Stimulated activated CD8-positive, alpha-beta memory T cell treated with anti-CD3 and anti-CD28 coated beads, Interleukin-4, amount 100 ng/mL, for 4 hours (primary cell): ENCODE measurements around the gene DUOX2.
"Not testable (repeated sequence)": the region's sequence is repeated elsewhere in the genome, so short reads cannot be mapped to it uniquely, and the experiment has no call there.

Experiments
- DNase-seq, 2 donors: peaks; one replicate each; pipeline ENCODE4 v3.0.0-alpha.2; 2020; ENCODE audit warnings: low read depth in 2 of 2, low spot score in 1 of 2

The DUOX2 gene

GRCh38 chr15:45077391-45077790 is 36.6 kb downstream of the DUOX2 start:
- not testable (repeated sequence) for DNase-seq

GRCh38 chr15:45075440-45076320 is 38.3 kb downstream of the DUOX2 start:
- not testable (repeated sequence) for DNase-seq

- not testable (repeated sequence) for DNase-seq
Observed at GRCh38 chr15:45073602-45074001, 40.4 kb downstream of the DUOX2 start.

- not testable (repeated sequence) for DNase-seq
Observed at GRCh38 chr15:45069942-45070360, 44.0 kb downstream of the DUOX2 start.

- no peak for DNase-seq
Observed at GRCh38 chr15:45064386-45064785, 49.6 kb downstream of the DUOX2 start.

GRCh38 chr15:45062301-45062700 is 51.7 kb downstream of the DUOX2 start:
- DNase-seq = not testable (repeated sequence)

- not testable (repeated sequence) for DNase-seq
Observed at GRCh38 chr15:45058690-45059675, 55.0 kb downstream of the DUOX2 start.

GRCh38 chr15:45052676-45053075 is 61.3 kb downstream of the DUOX2 start:
- not testable (repeated sequence) for DNase-seq

GRCh38 chr15:45050587-45050986 is 63.4 kb downstream of the DUOX2 start:
- DNase-seq = no peak

GRCh38 chr15:45048794-45049631 is 65.0 kb downstream of the DUOX2 start:
- DNase-seq = no peak

- DNase-seq = not testable (repeated sequence)
Observed at GRCh38 chr15:45048449-45048793, 65.6 kb downstream of the DUOX2 start.

- DNase-seq = not testable (repeated sequence)
Observed at GRCh38 chr15:45044270-45044669, 69.7 kb downstream of the DUOX2 start.

- DNase-seq = not testable (repeated sequence)
Observed at GRCh38 chr15:45042859-45043258, 71.1 kb downstream of the DUOX2 start.
